IMR-90 (cell line): ENCODE results near the gene TPST1. TPM values are rescaled to one million over a fixed set of nuclear protein-coding genes. Genes with fewer than 3 reads are reported as not detected.

Source experiments
- ATAC-seq: fragments of 200-7000 bp; cut with Tn5 transposase; 2 replicates; pipeline ENCODE4 v1.9.1; 2020; ENCODE audit warnings: low read depth, mild to moderate bottlenecking, moderate library complexity
- BruUV-seq: library from RNA; stranded (reverse); fragments of 400-500 nt; replicated peaks from 2 replicates; lab custom pipeline; 2021; lab: Mats Ljungman, UMichigan
- CTCF ChIA-PET: fragments of 300-600 bp; formaldehyde crosslinking; extraction: SDS; loops from one replicate; lab custom pipeline; 2021; ENCODE audit warnings: antibody characterized with exemption; lab: Yijun Ruan, JAX
- POLR2A ChIA-PET: fragments of 300-600 bp; sonication (Branson Sonifier 250); formaldehyde crosslinking; loops from one replicate; lab custom pipeline; 2022; ENCODE audit warnings: antibody characterized with exemption; ENCODE audit not compliant: unreplicated experiment; lab: Charles Lee
- DNase-seq: peaks from one replicate; pipeline ENCODE4 v3.0.0; 2013
- H2AFZ ChIP-seq: replicated peaks from 2 replicates; pipeline ENCODE3; 2013; ENCODE audit warnings: low read length, mild to moderate bottlenecking; ENCODE audit not compliant: poor library complexity
- H2AK5ac ChIP-seq: 2 replicates; pipeline ENCODE4 v1.6.1; 2013; ENCODE audit warnings: low read depth, low read length, inconsistent platforms
- H2AK9ac ChIP-seq: replicated peaks from 2 replicates; pipeline ENCODE3; 2013; ENCODE audit warnings: mild to moderate bottlenecking, low read depth, low read length, moderate library complexity; ENCODE audit not compliant: poor library complexity
- H2BK120ac ChIP-seq: 2 replicates; pipeline ENCODE4 v1.6.1; 2013; ENCODE audit warnings: low read depth, low read length, inconsistent platforms
- H2BK15ac ChIP-seq: 3 replicates; pipeline ENCODE4 v1.6.1; 2013; ENCODE audit warnings: low read depth, low read length, inconsistent platforms
- H2BK20ac ChIP-seq: 2 replicates; pipeline ENCODE4 v1.6.1; 2013; ENCODE audit warnings: low read depth, mild to moderate bottlenecking, inconsistent platforms, low read length, moderate library complexity
- H2BK5ac ChIP-seq: 2 replicates; pipeline ENCODE4 v1.6.1; 2013; ENCODE audit warnings: mild to moderate bottlenecking, low read depth, low read length, inconsistent platforms; ENCODE audit not compliant: poor library complexity, severe bottlenecking
- H3K14ac ChIP-seq: replicated peaks from 2 replicates; pipeline ENCODE4 v1.6.1; 2013; ENCODE audit warnings: low read depth, low read length, inconsistent platforms
- H3K18ac ChIP-seq: 2 replicates; pipeline ENCODE4 v1.6.1; 2013; ENCODE audit warnings: low read depth, low read length, control low read depth
- H3K23ac ChIP-seq: 2 replicates; pipeline ENCODE4 v1.6.1; 2013; ENCODE audit warnings: low read depth, low read length, inconsistent platforms
- H3K27ac ChIP-seq: 2 replicates; pipeline ENCODE4 v1.5.1; 2013; ENCODE audit warnings: mild to moderate bottlenecking, control low read depth, low read length; ENCODE audit not compliant: insufficient read depth
- H3K27me3 ChIP-seq: 2 replicates; pipeline ENCODE4 v1.6.1; 2013; ENCODE audit warnings: low read length; ENCODE audit not compliant: control insufficient read depth, insufficient read depth
- H3K36me3 ChIP-seq: 2 replicates; pipeline ENCODE4 v1.6.1; 2013; ENCODE audit warnings: low read length, mixed read lengths; ENCODE audit not compliant: control insufficient read depth, insufficient read depth
- H3K4ac ChIP-seq: 2 replicates; pipeline ENCODE4 v1.6.1; 2013; ENCODE audit warnings: low read depth, low read length, inconsistent platforms
- H3K4me1 ChIP-seq: 2 replicates; pipeline ENCODE4 v1.6.1; 2013; ENCODE audit warnings: low read length, mixed read lengths; ENCODE audit not compliant: control insufficient read depth, insufficient read depth
- H3K4me2 ChIP-seq: 2 replicates; pipeline ENCODE4 v1.6.1; 2013; ENCODE audit warnings: low read depth, mild to moderate bottlenecking, control low read depth, low read length, moderate library complexity
- H3K4me3 ChIP-seq: 2 replicates; pipeline ENCODE4 v1.5.1; 2013; ENCODE audit warnings: low read depth, mild to moderate bottlenecking, control low read depth, low read length, moderate library complexity; ENCODE audit not compliant: insufficient read depth
- H3K56ac ChIP-seq: 2 replicates; pipeline ENCODE4 v1.6.1; 2013; ENCODE audit warnings: low read length, inconsistent platforms; ENCODE audit not compliant: insufficient read depth; ENCODE audit errors: extremely low read depth
- H3K79me1 ChIP-seq, 2 experiments: 2 replicates each; pipeline ENCODE4 v1.6.1; 2013; ENCODE audit warnings: low read length in 2 of 2, inconsistent platforms in 1 of 2, low read depth in 1 of 2
- H3K9ac ChIP-seq: 2 replicates; pipeline ENCODE4 v1.6.1; 2013; ENCODE audit warnings: low read depth, low read length, control low read depth
- H3K9me1 ChIP-seq: 2 replicates; pipeline ENCODE4 v1.6.1; 2013; ENCODE audit warnings: low read length, inconsistent platforms; ENCODE audit not compliant: insufficient read depth
- H3K9me3 ChIP-seq: 2 replicates; pipeline ENCODE4 v1.6.1; 2013; ENCODE audit warnings: low read length; ENCODE audit not compliant: control insufficient read depth, insufficient read depth
- H4K20me1 ChIP-seq: 2 replicates; pipeline ENCODE4 v1.6.1; 2013; ENCODE audit warnings: low read length, inconsistent platforms; ENCODE audit not compliant: insufficient read depth
- H4K5ac ChIP-seq: 2 replicates; pipeline ENCODE4 v1.6.1; 2013; ENCODE audit warnings: mild to moderate bottlenecking, low read depth, low read length, control low read depth
- H4K8ac ChIP-seq, 2 experiments: 2 replicates each; pipeline ENCODE4 v1.6.1; 2013; ENCODE audit warnings: low read depth in 2 of 2, low read length in 2 of 2, control low read depth in 1 of 2, inconsistent platforms in 1 of 2
- H4K91ac ChIP-seq: 2 replicates; pipeline ENCODE4 v1.6.1; 2013; ENCODE audit warnings: low read depth, low read length, inconsistent platforms; ENCODE audit not compliant: insufficient read depth
- CEBPB ChIP-seq: IDR thresholded peaks from 2 replicates; pipeline ENCODE4 v1.6.1; 2012; ENCODE audit warnings: low read depth, low read length, improper control_type of control experiment
- MAZ ChIP-seq: IDR thresholded peaks from 2 replicates; pipeline ENCODE4 v1.6.1; 2012; ENCODE audit warnings: low read depth, mild to moderate bottlenecking, low read length, improper control_type of control experiment, moderate library complexity, borderline replicate concordance
- NFE2L2 ChIP-seq: fragments of 150-350 bp; IDR thresholded peaks from 2 replicates; pipeline ENCODE4 v1.6.1; 2016; ENCODE audit warnings: low read depth, mild to moderate bottlenecking, low read length
- dilution Hi-C: fragments of 300-500 bp; cut with HindIII; formaldehyde crosslinking; loops from one replicate; pipeline ENCODE4 v1.14.3; 2018; ENCODE audit warnings: low sequenced_read_pairs; ENCODE audit not compliant: unreplicated experiment
- in situ Hi-C: fragments of 300-500 bp; cut with MboI; formaldehyde crosslinking; loops from 3 replicates; pipeline ENCODE4 v1.14.3; 2019; ENCODE audit warnings: low sequenced_read_pairs, inconsistent platforms, mixed read lengths
- intact Hi-C: fragments of 100-400 bp; cut with micrococcal nuclease; formaldehyde crosslinking; loops from 2 replicates; pipeline ENCODE4 v1.10.0; 2022
- polyA plus RNA-seq, 3 experiments: library from polyadenylated mRNA; depleted of rRNA; stranded (reverse); fragments of >200 nt; gene quantifications; 2 replicates each; pipeline ENCODE4 v1.2.3, GENCODE V29; 2012; ENCODE audit warnings: low replicate concordance in 1 of 3
- total RNA-seq: library from RNA; depleted of rRNA; stranded (reverse); fragments of >200 nt; gene quantifications from 2 replicates; pipeline ENCODE4 v1.2.3, GENCODE V29; 2012

TPST1 gene
- total and polyA plus RNA-seq, 2 of the 4 experiments (the other 2 are of a cell fraction): 37.7 to 58.6 TPM

DNA sequence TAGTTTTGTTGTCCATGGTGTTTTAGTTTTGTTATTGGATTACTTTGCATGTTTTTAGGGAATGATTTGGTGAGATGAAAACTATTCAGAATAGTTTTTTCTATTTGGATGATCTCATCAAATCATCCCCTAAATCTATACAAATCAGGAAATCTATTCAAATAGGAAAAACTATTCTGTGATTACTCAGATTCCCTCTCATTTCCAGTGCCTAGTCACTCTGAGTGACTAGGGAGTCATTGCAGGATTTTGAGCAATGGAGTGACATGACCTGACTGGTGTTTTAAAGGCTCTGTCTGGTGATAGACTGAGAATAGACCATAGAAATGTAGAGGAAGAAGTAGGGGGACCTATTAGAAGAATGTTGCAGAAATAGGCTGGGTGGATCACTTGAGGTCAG, 72.4 kb downstream of the TPST1 start:
- no peak overlapping the region for H3K56ac ChIP-seq
- H2AFZ ChIP-seq: no peak overlapping the region
- H2BK15ac ChIP-seq: no peak overlapping the region
- H2BK20ac ChIP-seq: no peak overlapping the region
- no peak overlapping the region for H4K5ac ChIP-seq
- no TSS peak for BruUV-seq
- TF ChIP-seq MAZ (no peak), NFE2L2 (peak; percentile 43; the same call in 1 of the 2 replicates), CEBPB (peak; percentile 37; the same call in 1 of the 2 replicates)
- no peaks in the 10 kb centered on the region; the same call in 1 of the 2 replicates for H3K36me3 ChIP-seq
- peaks cover 10% of the 10 kb centered on the region for H3K4me1 ChIP-seq
- DNase-seq (peak; percentile 47), ATAC-seq (peak; percentile 12; the same call in 1 of the 2 replicates)
- no peak overlapping the region for H4K91ac ChIP-seq
- POLR2A ChIA-PET: no interaction called here
- H2AK9ac ChIP-seq: no peak overlapping the region
- CTCF ChIA-PET: no interaction called here
- H3K14ac ChIP-seq: peak overlapping the region; percentile 46; the same call in 1 of the 2 replicates
- H3K9ac ChIP-seq: no peak overlapping the region
- H2BK5ac ChIP-seq: no peak overlapping the region
- H3K4me3 ChIP-seq: no peak overlapping the region
- H3K23ac ChIP-seq: 0 out of 2 replicates have a peak overlapping the region, but pooled peaks have one; percentile 32
- no peak overlapping the region for H3K4ac ChIP-seq
- H3K9me1 ChIP-seq: peaks cover 7% of the 10 kb centered on the region; the same call in 1 of the 2 replicates
- H4K8ac ChIP-seq: 0 out of 4 replicates have a peak overlapping the region, but pooled peaks of 1 of the 2 experiments have one; percentile 45
- no peak overlapping the region for H3K4me2 ChIP-seq
- H3K27ac ChIP-seq: no peak overlapping the region
- H2BK120ac ChIP-seq: no peak overlapping the region; the same call in 1 of the 2 replicates
- H3K18ac ChIP-seq: peak overlapping the region; percentile 34; the same call in 1 of the 2 replicates
- peaks cover 5% of the 10 kb centered on the region; the same call in 1 of the 2 replicates for H4K20me1 ChIP-seq
- peaks cover 24 to 51% of the 10 kb centered on the region in 2 experiments for H3K79me1 ChIP-seq
- no peaks in the 10 kb centered on the region for H3K9me3 ChIP-seq
- dilution Hi-C loops (no loop called here), in situ Hi-C loops (no loop called here), intact Hi-C loops (no loop called here)
- H2AK5ac ChIP-seq: no peak overlapping the region
- no peaks in the 10 kb centered on the region for H3K27me3 ChIP-seq
